Cardiac muscle cell (in vitro differentiated cells and primary cell): ENCODE measurements around the gene CTNNA2. TPM values are rescaled to one million over a fixed set of nuclear protein-coding genes. Genes with fewer than 3 reads are reported as not detected.

ENCODE experiments used
- DNase-seq, 2 donors: peaks; one replicate each; pipeline versions ENCODE4 v3.0.0 to v3.0.0-alpha.2; 2010 to 2017; ENCODE audit warnings: low read depth in 1 of 2, low spot score in 1 of 2
- H3K27ac ChIP-seq: fragments of 200-600 bp; sonication (generic); 2 replicates; pipeline ENCODE4 v1.5.1; 2016
- H3K27me3 ChIP-seq: fragments of 200-600 bp; sonication (generic); 2 replicates; pipeline ENCODE4 v1.6.0; 2016; ENCODE audit warnings: control low read depth
- H3K36me3 ChIP-seq: fragments of 200-600 bp; sonication (generic); 2 replicates; pipeline ENCODE4 v1.5.1; 2016; ENCODE audit warnings: control low read depth
- H3K4me1 ChIP-seq: fragments of 200-600 bp; sonication (generic); 2 replicates; pipeline ENCODE4 v1.8.1; 2017; ENCODE audit warnings: low read depth, mild to moderate bottlenecking, mixed run types
- H3K4me3 ChIP-seq: fragments of 200-600 bp; sonication (generic); 2 replicates; pipeline ENCODE4 v1.5.1; 2016; ENCODE audit warnings: mild to moderate bottlenecking
- H3K9me3 ChIP-seq: fragments of 200-600 bp; sonication (generic); 2 replicates; pipeline ENCODE4 v1.5.1; 2017; ENCODE audit warnings: low read depth, mild to moderate bottlenecking, control low read depth
- CTCF ChIP-seq: IDR thresholded peaks from 2 replicates; pipeline ENCODE4 v1.5.1; 2012; ENCODE audit warnings: low read depth, mild to moderate bottlenecking, low read length
- polyA plus RNA-seq: library from polyadenylated mRNA; unstranded; fragments of >200 nt; fragmentation: Nextera tagmentation; extraction: Ambion mirVana; gene quantifications from 2 replicates; pipeline ENCODE4 v1.2.1, GENCODE V29; 2016
- total RNA-seq: library from RNA; depleted of rRNA; stranded (reverse); fragments of >200 nt; gene quantifications from 2 replicates; pipeline ENCODE4 v1.2.3, GENCODE V29; 2016

CTNNA2 gene
- total and polyA plus RNA-seq, 2 experiments from 2014 or later: 7.4 to 17.4 TPM

- H3K4me1 ChIP-seq: no peaks in the 10 kb centered on the region
- TF ChIP-seq CTCF: no peak
Measured at GRCh38 chr2:79994161-79994560, 481.3 kb downstream of the CTNNA2 start.

DNA sequence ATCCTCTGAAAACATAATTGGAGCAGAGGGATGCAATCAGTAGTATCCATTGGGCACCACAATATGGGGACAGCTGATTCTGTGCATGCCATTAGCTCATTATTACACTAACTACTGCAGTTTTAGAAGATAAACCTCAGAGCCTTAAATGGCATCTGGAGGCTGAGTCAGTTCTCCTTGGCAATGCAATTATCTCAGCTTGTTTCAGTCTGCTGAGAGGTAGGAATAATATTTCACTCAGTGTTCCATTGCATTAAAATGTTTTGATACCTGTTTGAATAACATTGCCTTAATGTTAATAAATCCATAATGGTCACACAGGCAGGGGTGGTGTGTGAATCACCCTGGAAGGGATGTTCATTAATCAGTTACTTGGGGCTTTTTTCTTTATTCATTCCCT lies 482.1 kb downstream of the CTNNA2 start:
- no peak overlapping the region for H3K4me3 ChIP-seq
- H3K9me3 ChIP-seq: no peaks in the 10 kb centered on the region
- no peaks in the 10 kb centered on the region for H3K27me3 ChIP-seq
- DNase-seq: no peak
- no peak for TF ChIP-seq CTCF
- H3K4me1 ChIP-seq: no peaks in the 10 kb centered on the region
- no peak overlapping the region for H3K27ac ChIP-seq
- H3K36me3 ChIP-seq: no peaks in the 10 kb centered on the region

More at GRCh38 chr2:79994161-79994560, 481.3 kb downstream of the CTNNA2 start:
- no peak for DNase-seq
- Histone ChIP-seq H3K27me3 (no peaks in the 10 kb centered on the region), H3K4me3 (no peak overlapping the region), H3K9me3 (no peaks in the 10 kb centered on the region), H3K36me3 (no peaks in the 10 kb centered on the region), H3K27ac (no peak overlapping the region)

DNA sequence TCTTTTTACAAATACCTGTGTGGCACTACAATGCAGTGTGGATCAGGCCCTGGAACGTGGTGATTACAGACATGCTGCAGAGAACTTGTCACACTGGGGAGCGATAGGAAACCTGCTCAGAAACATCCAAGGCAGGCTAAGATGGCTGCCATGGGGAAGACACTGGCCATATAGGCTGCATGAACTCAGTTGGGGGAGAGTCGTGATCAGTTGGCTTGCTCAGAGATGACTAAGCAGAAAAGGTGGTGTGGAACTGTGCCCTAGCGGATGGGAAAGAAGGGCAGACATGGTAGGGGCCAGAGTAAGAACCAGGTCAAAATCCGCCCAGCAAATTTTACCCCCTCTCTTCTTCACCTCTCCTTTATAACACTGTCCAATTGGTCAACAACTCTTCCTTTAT lies 483.9 kb downstream of the CTNNA2 start:
- no peak overlapping the region for H3K4me3 ChIP-seq
- H3K27ac ChIP-seq: no peak overlapping the region
- H3K27me3 ChIP-seq: no peaks in the 10 kb centered on the region
- H3K36me3 ChIP-seq: no peaks in the 10 kb centered on the region
- TF ChIP-seq CTCF: no peak
- no peak for DNase-seq
- H3K9me3 ChIP-seq: no peaks in the 10 kb centered on the region
- H3K4me1 ChIP-seq: no peaks in the 10 kb centered on the region

- H3K27ac ChIP-seq: no peak overlapping the region
- no peaks in the 10 kb centered on the region for H3K36me3 ChIP-seq
- no peaks in the 10 kb centered on the region for H3K27me3 ChIP-seq
- no peak overlapping the region for H3K4me3 ChIP-seq
- H3K9me3 ChIP-seq: no peaks in the 10 kb centered on the region
- no peak for TF ChIP-seq CTCF
- no peaks in the 10 kb centered on the region for H3K4me1 ChIP-seq
- DNase-seq: peak in 1 of 2 donors; percentile 0
Measured at GRCh38 chr2:80001701-80002101, 488.9 kb downstream of the CTNNA2 start.

DNA sequence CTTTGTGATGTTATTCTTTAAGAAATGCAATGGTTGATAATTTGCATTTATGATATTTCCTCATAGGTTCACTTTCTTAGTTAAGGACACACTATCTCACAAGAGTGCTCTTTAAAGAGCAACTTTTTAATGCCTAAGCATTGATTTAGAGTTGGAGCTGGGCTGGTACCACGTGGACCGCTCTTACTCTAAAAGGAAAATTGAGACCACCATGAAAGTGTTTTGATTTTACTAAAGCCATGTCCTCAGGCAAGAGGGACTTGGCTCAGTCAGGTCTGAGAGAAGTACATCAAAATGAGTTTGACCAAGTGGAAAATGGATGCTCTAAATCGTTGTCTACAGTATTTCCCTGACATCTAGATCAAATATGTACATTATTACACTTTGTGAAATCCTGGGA lies 489.3 kb downstream of the CTNNA2 start:
- Histone ChIP-seq H3K36me3 (no peaks in the 10 kb centered on the region), H3K4me1 (no peaks in the 10 kb centered on the region), H3K9me3 (no peaks in the 10 kb centered on the region), H3K27me3 (no peaks in the 10 kb centered on the region), H3K27ac (no peak overlapping the region), H3K4me3 (no peak overlapping the region)
- no peak for TF ChIP-seq CTCF
- DNase-seq: no peak
